ENCODE results near the gene PRDX3.

- TF ChIP-seq, protein P1, sequence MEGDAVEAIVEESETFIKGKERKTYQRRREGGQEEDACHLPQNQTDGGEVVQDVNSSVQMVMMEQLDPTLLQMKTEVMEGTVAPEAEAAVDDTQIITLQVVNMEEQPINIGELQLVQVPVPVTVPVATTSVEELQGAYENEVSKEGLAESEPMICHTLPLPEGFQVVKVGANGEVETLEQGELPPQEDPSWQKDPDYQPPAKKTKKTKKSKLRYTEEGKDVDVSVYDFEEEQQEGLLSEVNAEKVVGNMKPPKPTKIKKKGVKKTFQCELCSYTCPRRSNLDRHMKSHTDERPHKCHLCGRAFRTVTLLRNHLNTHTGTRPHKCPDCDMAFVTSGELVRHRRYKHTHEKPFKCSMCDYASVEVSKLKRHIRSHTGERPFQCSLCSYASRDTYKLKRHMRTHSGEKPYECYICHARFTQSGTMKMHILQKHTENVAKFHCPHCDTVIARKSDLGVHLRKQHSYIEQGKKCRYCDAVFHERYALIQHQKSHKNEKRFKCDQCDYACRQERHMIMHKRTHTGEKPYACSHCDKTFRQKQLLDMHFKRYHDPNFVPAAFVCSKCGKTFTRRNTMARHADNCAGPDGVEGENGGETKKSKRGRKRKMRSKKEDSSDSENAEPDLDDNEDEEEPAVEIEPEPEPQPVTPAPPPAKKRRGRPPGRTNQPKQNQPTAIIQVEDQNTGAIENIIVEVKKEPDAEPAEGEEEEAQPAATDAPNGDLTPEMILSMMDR (IDR thresholded peaks at IDR 0.05): no peak
- no peak for TF ChIP-seq POLR2A (IDR thresholded peaks at IDR 0.05)
These were observed 35.0 kb downstream of the PRDX3 start for GRCh38 chr10:119143657-119144056.

Data from adrenal gland (tissue), 5 donors.